ENCODE measurements around the gene MORC3. TPM values are rescaled to one million over a fixed set of nuclear protein-coding genes. Genes with fewer than 3 reads are reported as not detected.

The MORC3 gene
- total and polyA plus RNA-seq, 4 donors: 3.9 to 44.1 (median 14.1) TPM

DNA sequence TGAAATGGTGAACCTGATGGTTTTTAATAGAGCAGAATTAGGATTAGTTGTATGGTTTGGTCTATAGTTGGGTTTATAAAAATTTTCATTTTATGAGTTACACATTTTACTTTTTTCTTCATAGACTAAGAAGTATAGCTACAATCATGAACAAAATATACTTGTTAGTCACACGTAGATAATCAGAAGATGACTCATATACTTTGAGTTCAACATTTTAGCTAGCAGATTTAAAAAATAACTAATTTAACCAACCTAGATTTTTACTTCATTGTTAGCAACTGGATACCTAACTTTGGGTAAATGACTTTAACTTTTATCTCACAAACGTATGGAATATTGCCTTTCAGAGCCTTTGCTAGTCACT lies 27.9 kb downstream of the MORC3 start:
- 94% methylated on average over 2 of the region's 2 CpGs for WGBS

More for the DNA sequence above, 27.9 kb downstream of the MORC3 start:
- DNase-seq (ENCODE audit: low spot score): no peak
- Histone ChIP-seq H3K36me3 (ENCODE audit: control insufficient read depth in 4 of 4, insufficient read depth in 3 of 4, low read depth in 1 of 4, low read length in 3 of 4) (peaks cover 13 to 76% (median 62%) of the 10 kb centered on the region in 4 donors), H3K4me1 (ENCODE audit: control insufficient read depth in 4 of 4, insufficient read depth in 4 of 4, low read length in 3 of 4) (no peaks in the 10 kb centered on the region), H3K27me3 (ENCODE audit: control insufficient read depth in 4 of 4, insufficient read depth in 4 of 4, low read length in 3 of 4) (no peaks in the 10 kb centered on the region), H3K4me3 (ENCODE audit: low read depth in 1 of 3, low read length in 3 of 3) (no peak overlapping the region), H3K9ac (ENCODE audit: low read depth in 1 of 2, low read length in 2 of 2) (no peak overlapping the region), H3K27ac (ENCODE audit: low read depth in 1 of 2, low read length in 2 of 2) (no peak overlapping the region), H3K9me3 (ENCODE audit: control insufficient read depth in 4 of 4, low read length in 3 of 4) (no peaks in the 10 kb centered on the region)
- TF ChIP-seq YY1 (IDR thresholded peaks at IDR 0.05): no peak
- TF ChIP-seq NR2F2 (IDR thresholded peaks at IDR 0.05): no peak
- no peak for TF ChIP-seq FOXA1 (IDR thresholded peaks at IDR 0.05)
- no peak for TF ChIP-seq SP1 (IDR thresholded peaks at IDR 0.05)
- no peak for TF ChIP-seq GABPA (IDR thresholded peaks at IDR 0.05 in 1 of 2, conservative IDR thresholded peaks at IDR 0.05 in 1 of 2)
- TF ChIP-seq, protein P1, sequence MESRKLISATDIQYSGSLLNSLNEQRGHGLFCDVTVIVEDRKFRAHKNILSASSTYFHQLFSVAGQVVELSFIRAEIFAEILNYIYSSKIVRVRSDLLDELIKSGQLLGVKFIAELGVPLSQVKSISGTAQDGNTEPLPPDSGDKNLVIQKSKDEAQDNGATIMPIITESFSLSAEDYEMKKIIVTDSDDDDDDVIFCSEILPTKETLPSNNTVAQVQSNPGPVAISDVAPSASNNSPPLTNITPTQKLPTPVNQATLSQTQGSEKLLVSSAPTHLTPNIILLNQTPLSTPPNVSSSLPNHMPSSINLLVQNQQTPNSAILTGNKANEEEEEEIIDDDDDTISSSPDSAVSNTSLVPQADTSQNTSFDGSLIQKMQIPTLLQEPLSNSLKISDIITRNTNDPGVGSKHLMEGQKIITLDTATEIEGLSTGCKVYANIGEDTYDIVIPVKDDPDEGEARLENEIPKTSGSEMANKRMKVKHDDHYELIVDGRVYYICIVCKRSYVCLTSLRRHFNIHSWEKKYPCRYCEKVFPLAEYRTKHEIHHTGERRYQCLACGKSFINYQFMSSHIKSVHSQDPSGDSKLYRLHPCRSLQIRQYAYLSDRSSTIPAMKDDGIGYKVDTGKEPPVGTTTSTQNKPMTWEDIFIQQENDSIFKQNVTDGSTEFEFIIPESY (IDR thresholded peaks at IDR 0.05): no peak
- TF ChIP-seq RXRA (IDR thresholded peaks at IDR 0.05): no peak
- TF ChIP-seq HNF4A (conservative IDR thresholded peaks at IDR 0.05): no peak
- TF ChIP-seq TAF1 (conservative IDR thresholded peaks at IDR 0.05): no peak
- no peak for TF ChIP-seq JUND (IDR thresholded peaks at IDR 0.05)
- no peak for TF ChIP-seq ATF3 (IDR thresholded peaks at IDR 0.05)
- no peak for TF ChIP-seq HNF4G (IDR thresholded peaks at IDR 0.05)
- no peak for TF ChIP-seq MAX (IDR thresholded peaks at IDR 0.05)
- TF ChIP-seq RAD21 (IDR thresholded peaks at IDR 0.05): no peak
- TF ChIP-seq EGR1 (IDR thresholded peaks at IDR 0.05; ENCODE audit: low read depth in 2 of 2): no peak
- TF ChIP-seq FOXA2 (IDR thresholded peaks at IDR 0.05): no peak
- TF ChIP-seq REST (IDR thresholded peaks at IDR 0.05): no peak
- TF ChIP-seq, protein P2, sequence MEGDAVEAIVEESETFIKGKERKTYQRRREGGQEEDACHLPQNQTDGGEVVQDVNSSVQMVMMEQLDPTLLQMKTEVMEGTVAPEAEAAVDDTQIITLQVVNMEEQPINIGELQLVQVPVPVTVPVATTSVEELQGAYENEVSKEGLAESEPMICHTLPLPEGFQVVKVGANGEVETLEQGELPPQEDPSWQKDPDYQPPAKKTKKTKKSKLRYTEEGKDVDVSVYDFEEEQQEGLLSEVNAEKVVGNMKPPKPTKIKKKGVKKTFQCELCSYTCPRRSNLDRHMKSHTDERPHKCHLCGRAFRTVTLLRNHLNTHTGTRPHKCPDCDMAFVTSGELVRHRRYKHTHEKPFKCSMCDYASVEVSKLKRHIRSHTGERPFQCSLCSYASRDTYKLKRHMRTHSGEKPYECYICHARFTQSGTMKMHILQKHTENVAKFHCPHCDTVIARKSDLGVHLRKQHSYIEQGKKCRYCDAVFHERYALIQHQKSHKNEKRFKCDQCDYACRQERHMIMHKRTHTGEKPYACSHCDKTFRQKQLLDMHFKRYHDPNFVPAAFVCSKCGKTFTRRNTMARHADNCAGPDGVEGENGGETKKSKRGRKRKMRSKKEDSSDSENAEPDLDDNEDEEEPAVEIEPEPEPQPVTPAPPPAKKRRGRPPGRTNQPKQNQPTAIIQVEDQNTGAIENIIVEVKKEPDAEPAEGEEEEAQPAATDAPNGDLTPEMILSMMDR (IDR thresholded peaks at IDR 0.05; ENCODE audit: low read depth, low read length, missing input control): no peak
